DOHH2 (cell line): Measurements from ENCODE around the gene PHAF1.

Experiments
- CTCF ChIP-seq: fragments of 200-600 bp; sonication (generic); IDR thresholded peaks from one replicate; pipeline ENCODE4 v1.5.1; 2014; ENCODE audit warnings: antibody characterized with exemption, mild to moderate bottlenecking, low read depth, low read length; ENCODE audit not compliant: poor library complexity, severe bottlenecking
- EZH2phosphoT487 ChIP-seq: fragments of 200-600 bp; sonication (generic); IDR thresholded peaks from 2 replicates; pipeline ENCODE4 v1.6.1; 2017; ENCODE audit warnings: borderline replicate concordance, mild to moderate bottlenecking, antibody characterized with exemption, low read length, moderate library complexity, mixed read lengths

- no peak for TF ChIP-seq CTCF
- TF ChIP-seq EZH2phosphoT487, result no peak
These were observed 83.8 kb downstream of the PHAF1 start for GRCh38 chr16:67193536-67193935.
